Endothelial cell of umbilical vein (primary cell): ENCODE results near the gene PPP1R1B. TPM values are rescaled to one million over a fixed set of nuclear protein-coding genes. Genes with fewer than 3 reads are reported as not detected.

Source experiments
- BruUV-seq: library from RNA; stranded (reverse); fragments of 400-500 nt; replicated peaks from 2 replicates; lab custom pipeline; 2021; lab: Mats Ljungman, UMichigan
- CTCF ChIA-PET: fragments of 300-600, 350-600 bp; sonication (Branson Sonifier 250); formaldehyde crosslinking; loops from one replicate; lab custom pipeline; 2021; ENCODE audit warnings: antibody characterized with exemption, inconsistent platforms; lab: Charles Lee
- POLR2A ChIA-PET: fragments of 300-600, 350-600 bp; sonication (Branson Sonifier 250); formaldehyde crosslinking; loops from one replicate; lab custom pipeline; 2021; ENCODE audit warnings: antibody characterized with exemption, inconsistent platforms; lab: Charles Lee
- DNase-seq: peaks from one replicate; pipeline ENCODE4 v3.0.0-alpha.2; 2011; ENCODE audit warnings: low read depth, low spot score
- FAIRE-seq: peaks from 2 replicates; lab custom pipeline; 2011; peaks lifted over from hg19 to GRCh38; lab: Jason Lieb, UNC
- H2AFZ ChIP-seq: 2 replicates; pipeline ENCODE4 v1.6.0; 2012; ENCODE audit warnings: low read depth, low read length, control low read depth, inconsistent platforms
- H3K27ac ChIP-seq: 2 replicates; pipeline ENCODE4 v1.5.1; 2011; ENCODE audit warnings: low read depth, mild to moderate bottlenecking, control low read depth, low read length, moderate library complexity; ENCODE audit not compliant: insufficient read depth
- H3K27me3 ChIP-seq, 2 experiments: 2 replicates each; pipeline versions ENCODE4 v1.6.0 to v1.6.1; 2011; ENCODE audit warnings: low read length in 2 of 2, mixed read lengths in 1 of 2; ENCODE audit not compliant: control insufficient read depth in 2 of 2, insufficient read depth in 2 of 2
- H3K36me3 ChIP-seq, 2 experiments: 2 replicates in 1 of 2; 3 replicates in 1 of 2; pipeline ENCODE4 v1.5.1; 2011; ENCODE audit warnings: low read length in 2 of 2, mild to moderate bottlenecking in 1 of 2, moderate library complexity in 1 of 2; ENCODE audit not compliant: control insufficient read depth in 2 of 2, insufficient read depth in 2 of 2; ENCODE audit errors: extremely low read depth in 1 of 2
- H3K4me1 ChIP-seq: 3 replicates; pipeline ENCODE4 v1.5.1; 2011; ENCODE audit warnings: mild to moderate bottlenecking, low read length; ENCODE audit not compliant: control insufficient read depth, insufficient read depth; ENCODE audit errors: extremely low read depth
- H3K4me2 ChIP-seq: 2 replicates; pipeline ENCODE4 v1.6.1; 2011; ENCODE audit warnings: low read length, control low read depth, mixed read lengths; ENCODE audit not compliant: insufficient read depth
- H3K4me3 ChIP-seq, 3 experiments: fragments of 200-600 bp in 1 of 3; sonication (generic), shearing (Covaris generic) in 1 of 3; replicated peaks in 1 of 3; 2 replicates each; pipeline ENCODE4 v1.5.1; 2011 to 2016; ENCODE audit warnings: control low read depth in 3 of 3, low read length in 3 of 3, mild to moderate bottlenecking in 2 of 3, inconsistent platforms in 1 of 3, low read depth in 1 of 3, moderate library complexity in 1 of 3; ENCODE audit not compliant: insufficient read depth in 1 of 3
- H3K79me2 ChIP-seq: 2 replicates; pipeline ENCODE4 v1.6.0; 2012; ENCODE audit warnings: low read length, inconsistent platforms; ENCODE audit not compliant: control insufficient read depth, insufficient read depth
- H3K9ac ChIP-seq: replicated peaks from 2 replicates; pipeline ENCODE3; 2011; ENCODE audit warnings: low read length, control low read depth; ENCODE audit not compliant: insufficient read depth; ENCODE audit errors: extremely low read depth
- H3K9me1 ChIP-seq: replicated peaks from 3 replicates; pipeline ENCODE4 v1.6.0; 2011; ENCODE audit warnings: mild to moderate bottlenecking, low read length; ENCODE audit not compliant: control insufficient read depth, insufficient read depth; ENCODE audit errors: extremely low read depth
- H3K9me3 ChIP-seq: replicated peaks from 2 replicates; pipeline ENCODE4 v1.5.1; 2012; ENCODE audit warnings: low read length, inconsistent platforms; ENCODE audit not compliant: control insufficient read depth, insufficient read depth
- H4K20me1 ChIP-seq: replicated peaks from 2 replicates; pipeline ENCODE3; 2011; ENCODE audit warnings: mild to moderate bottlenecking, low read length; ENCODE audit not compliant: control insufficient read depth, insufficient read depth; ENCODE audit errors: extremely low read depth
- CTCF ChIP-seq, 2 donors: IDR thresholded peaks; 1 replicate in 1 of 2; 2 replicates in 1 of 2; pipeline ENCODE4 v1.5.1; 2011; ENCODE audit warnings: low read length in 2 of 2, mild to moderate bottlenecking in 2 of 2, moderate library complexity in 2 of 2, control low read depth in 1 of 2, inconsistent platforms in 1 of 2, low read depth in 1 of 2; ENCODE audit not compliant: insufficient read depth in 1 of 2; ENCODE audit errors: extremely low read depth in 1 of 2
- EZH2 ChIP-seq: IDR thresholded peaks from 2 replicates; pipeline ENCODE4 v1.6.1; 2012; ENCODE audit warnings: borderline replicate concordance, low read depth, mild to moderate bottlenecking, moderate library complexity, low read length, inconsistent platforms; ENCODE audit not compliant: severe bottlenecking
- FOS ChIP-seq: IDR thresholded peaks from 2 replicates; pipeline ENCODE4 v1.6.1; 2011; ENCODE audit warnings: mild to moderate bottlenecking, low read length, moderate library complexity, borderline replicate concordance; ENCODE audit not compliant: insufficient read depth
- GATA2 ChIP-seq: IDR thresholded peaks from 2 replicates; pipeline ENCODE4 v1.7.0; 2011; ENCODE audit warnings: low read depth, mild to moderate bottlenecking, moderate library complexity, mixed read lengths, low read length; ENCODE audit not compliant: insufficient read length, insufficient read depth
- JUN ChIP-seq: IDR thresholded peaks from 2 replicates; pipeline ENCODE4 v1.6.1; 2011; ENCODE audit warnings: borderline replicate concordance, low read depth; ENCODE audit not compliant: insufficient read length, insufficient read depth
- MAX ChIP-seq: IDR thresholded peaks from 2 replicates; pipeline ENCODE4 v1.6.1; 2011; ENCODE audit not compliant: insufficient read depth, insufficient read length
- MYC ChIP-seq: IDR thresholded peaks from one replicate; pipeline ENCODE4 v1.6.1; 2011; ENCODE audit warnings: mild to moderate bottlenecking, low read depth, low read length
- POLR2A ChIP-seq: IDR thresholded peaks from 2 replicates; pipeline ENCODE4 v1.6.1; 2012; ENCODE audit warnings: low read depth, mild to moderate bottlenecking, control low read depth, low read length
- POLR2AphosphoS5 ChIP-seq: IDR thresholded peaks from 2 replicates; pipeline ENCODE4 v1.6.1; 2012; ENCODE audit warnings: low read depth, mild to moderate bottlenecking, control low read depth, low read length, moderate library complexity; ENCODE audit not compliant: insufficient read depth
- dilution Hi-C: fragments of 300-500 bp; cut with MboI; formaldehyde crosslinking; loops from one replicate; pipeline ENCODE4 v1.15.0; 2019; ENCODE audit warnings: low sequenced_read_pairs; ENCODE audit not compliant: extremely low pct_ligation_motif_present
- intact Hi-C: fragments of 100-400 bp; cut with micrococcal nuclease; formaldehyde crosslinking; loops from one replicate; pipeline ENCODE4 v1.10.0; 2022
- polyA plus RNA-seq, 4 experiments: library from polyadenylated mRNA; depleted of rRNA in 3 of 4; stranded (reverse) in 3 of 4; unstranded in 1 of 4; fragments of >200 nt; gene quantifications; 2 replicates each; pipeline versions ENCODE4 v1.2.1 to v1.2.3, GENCODE V29; 2011 to 2012; ENCODE audit warnings: missing spikeins in 1 of 4
- total RNA-seq: library from RNA; stranded (reverse); gene quantifications from 2 replicates; pipeline ENCODE4 v1.2.3, GENCODE V29; 2021

The PPP1R1B gene
- total and polyA plus RNA-seq, 2 donors (not counting 3 experiments of a cell fraction or from before 2014, with no cell fraction given) = not detected

- H3K27ac ChIP-seq = no peak overlapping the region
- H3K9me3 ChIP-seq = no peaks in the 10 kb centered on the region
- intact Hi-C loops (no loop called here), dilution Hi-C loops (no loop called here)
- no peaks in the 10 kb centered on the region for H3K4me1 ChIP-seq
- no peaks in the 10 kb centered on the region for H3K9me1 ChIP-seq
- no peaks in the 10 kb centered on the region for H4K20me1 ChIP-seq
- TF ChIP-seq MYC (no peak), CTCF (IDR thresholded peaks at IDR 0.05; ENCODE audit: extremely low read depth in 1 of 2, insufficient read depth in 1 of 2, low read depth in 1 of 2, low read length in 2 of 2) (no peak), POLR2AphosphoS5 (no peak), GATA2 (no peak), MAX (no peak), FOS (no peak), JUN (no peak), POLR2A (no peak), EZH2 (no peak)
- ChIA-PET CTCF (interaction anchor here (1.0 to 1.3 kb wide), 2 partner anchors 10 kb away, joined by 4 to 5 read pairs; no protein-coding TSS in a partner anchor), POLR2A (no interaction called here)
- no peak overlapping the region for H3K4me2 ChIP-seq
- no peak overlapping the region for H2AFZ ChIP-seq
- DNase-seq (no peak), FAIRE-seq (no peak)
- no TSS peak for BruUV-seq
- H3K36me3 ChIP-seq = no peaks in the 10 kb centered on the region
- H3K27me3 ChIP-seq = peaks cover 28 to 32% of the 10 kb centered on the region in 2 experiments
- no peaks in the 10 kb centered on the region for H3K79me2 ChIP-seq
- H3K9ac ChIP-seq = no peak overlapping the region
- H3K4me3 ChIP-seq = no peak overlapping the region
Measured at GRCh38 chr17:39611401-39612112, 15.2 kb upstream of the PPP1R1B start.
